NCI-H1694 treated with DMSO at 0.1 percent for 48 hours (cell line): ENCODE measurements around the gene CAPRIN2.

ENCODE experiments used
- DNase-seq: peaks from one replicate; lab custom pipeline; 2025; lab: John Stamatoyannopoulos, UW

CAPRIN2 gene, protein sequence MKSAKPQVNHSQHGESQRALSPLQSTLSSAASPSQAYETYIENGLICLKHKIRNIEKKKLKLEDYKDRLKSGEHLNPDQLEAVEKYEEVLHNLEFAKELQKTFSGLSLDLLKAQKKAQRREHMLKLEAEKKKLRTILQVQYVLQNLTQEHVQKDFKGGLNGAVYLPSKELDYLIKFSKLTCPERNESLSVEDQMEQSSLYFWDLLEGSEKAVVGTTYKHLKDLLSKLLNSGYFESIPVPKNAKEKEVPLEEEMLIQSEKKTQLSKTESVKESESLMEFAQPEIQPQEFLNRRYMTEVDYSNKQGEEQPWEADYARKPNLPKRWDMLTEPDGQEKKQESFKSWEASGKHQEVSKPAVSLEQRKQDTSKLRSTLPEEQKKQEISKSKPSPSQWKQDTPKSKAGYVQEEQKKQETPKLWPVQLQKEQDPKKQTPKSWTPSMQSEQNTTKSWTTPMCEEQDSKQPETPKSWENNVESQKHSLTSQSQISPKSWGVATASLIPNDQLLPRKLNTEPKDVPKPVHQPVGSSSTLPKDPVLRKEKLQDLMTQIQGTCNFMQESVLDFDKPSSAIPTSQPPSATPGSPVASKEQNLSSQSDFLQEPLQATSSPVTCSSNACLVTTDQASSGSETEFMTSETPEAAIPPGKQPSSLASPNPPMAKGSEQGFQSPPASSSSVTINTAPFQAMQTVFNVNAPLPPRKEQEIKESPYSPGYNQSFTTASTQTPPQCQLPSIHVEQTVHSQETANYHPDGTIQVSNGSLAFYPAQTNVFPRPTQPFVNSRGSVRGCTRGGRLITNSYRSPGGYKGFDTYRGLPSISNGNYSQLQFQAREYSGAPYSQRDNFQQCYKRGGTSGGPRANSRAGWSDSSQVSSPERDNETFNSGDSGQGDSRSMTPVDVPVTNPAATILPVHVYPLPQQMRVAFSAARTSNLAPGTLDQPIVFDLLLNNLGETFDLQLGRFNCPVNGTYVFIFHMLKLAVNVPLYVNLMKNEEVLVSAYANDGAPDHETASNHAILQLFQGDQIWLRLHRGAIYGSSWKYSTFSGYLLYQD

DNA sequence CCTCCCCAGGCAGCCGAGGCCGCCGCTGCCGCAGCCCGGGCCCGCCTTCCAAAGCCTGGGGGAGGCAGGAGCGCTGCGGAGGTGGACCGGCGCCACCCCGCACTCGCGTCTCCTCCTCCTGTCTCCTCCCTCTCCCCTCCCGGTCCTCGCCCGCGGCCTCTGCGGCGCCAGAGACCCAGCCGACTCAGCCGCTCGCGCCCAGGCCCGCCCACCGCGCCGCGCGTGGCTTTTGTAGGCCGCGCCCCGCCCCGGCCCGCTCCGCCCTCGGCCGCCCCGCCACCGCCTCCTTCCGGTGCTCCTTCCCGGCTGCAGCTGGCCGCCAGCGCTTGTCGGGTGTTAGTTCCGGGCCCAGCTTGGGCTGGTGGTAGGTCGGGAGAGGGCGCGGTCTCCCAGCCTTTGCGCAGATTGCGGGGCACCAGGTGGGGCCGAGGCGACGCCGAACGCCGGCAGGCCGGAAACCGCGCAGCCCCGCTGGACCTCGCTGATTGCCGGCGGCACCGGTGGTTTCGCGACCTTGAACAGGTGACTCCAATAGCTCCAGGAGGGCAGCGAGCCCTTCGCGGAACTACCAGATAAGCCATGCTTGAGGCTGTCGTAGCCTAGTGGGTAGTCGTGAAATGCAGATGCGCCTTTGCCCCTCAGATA, at the start of gene CAPRIN2:
Gene CAPRIN2 (minus strand): TSS at position 202 of the 645 bp plus-strand sequence. CDS start 1,431 bp downstream, outside the sequence.
- peak; percentile 93 for DNase-seq

DNA sequence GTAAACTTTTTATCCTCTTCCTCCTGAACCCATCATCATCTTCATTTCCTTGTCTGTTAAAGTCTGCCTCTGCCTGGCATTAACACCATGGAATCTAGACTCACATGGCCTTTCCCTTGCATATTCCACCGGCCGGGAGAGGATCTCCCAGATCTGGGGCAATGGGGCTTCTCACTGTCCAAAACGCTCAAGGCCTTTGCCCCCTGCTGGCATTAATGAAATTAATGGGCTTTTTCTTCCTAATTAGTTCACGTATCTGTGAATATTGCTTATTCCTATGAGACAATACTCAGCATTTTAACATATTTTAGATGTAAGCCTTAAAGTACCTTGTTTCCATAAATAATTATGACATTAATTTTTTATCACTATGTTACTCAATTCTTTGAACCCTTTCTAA, 42.9 kb upstream of the CAPRIN2 start:
- DNase-seq: no peak

DNA sequence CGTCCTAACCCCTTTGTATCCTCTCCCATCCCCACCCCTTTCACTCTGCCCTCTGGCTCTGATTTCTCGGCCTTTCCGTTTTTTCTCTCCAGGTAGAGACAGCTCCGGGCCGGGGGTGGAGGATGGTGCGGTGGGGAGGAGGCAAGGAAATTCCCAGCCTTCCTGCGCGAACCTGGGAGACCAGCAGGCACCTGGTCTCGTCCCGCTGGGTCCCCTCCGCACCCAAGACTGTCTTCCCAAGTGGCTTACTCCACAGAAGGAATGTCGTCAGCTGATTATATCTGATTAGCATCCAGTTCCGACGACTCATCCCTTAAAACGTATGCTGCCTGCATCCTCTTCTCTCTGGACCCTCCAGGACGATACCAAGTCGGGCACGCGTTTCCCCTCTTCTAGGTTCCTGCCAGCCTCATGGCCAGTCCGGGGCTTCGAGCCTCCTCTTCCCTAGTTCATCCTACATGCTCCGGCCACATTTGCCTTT, 42.2 kb upstream of the CAPRIN2 start:
- no peak for DNase-seq

DNA sequence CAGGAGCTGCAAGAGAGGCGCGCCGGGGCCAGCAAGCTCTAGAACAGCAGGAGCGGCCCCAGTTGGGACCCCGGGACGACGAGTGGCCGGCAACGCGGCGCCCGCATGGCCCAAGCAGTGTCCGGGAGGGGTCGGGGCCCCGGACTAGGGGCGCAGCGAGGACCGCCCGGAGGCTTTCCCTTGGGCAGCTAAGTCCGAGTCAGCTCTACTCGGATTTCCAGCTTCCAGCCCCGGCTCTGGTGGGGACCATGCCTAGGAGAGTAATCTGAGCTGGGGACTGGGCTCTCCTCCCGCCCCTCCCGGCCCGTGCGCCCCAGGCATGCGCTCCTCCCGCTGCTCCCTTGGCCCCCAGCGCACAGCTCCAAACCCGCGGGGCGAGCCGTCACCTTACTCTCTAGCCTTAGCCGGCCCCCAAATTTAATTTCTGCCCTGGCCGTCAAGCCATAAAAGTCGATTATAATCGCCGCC, 41.6 kb upstream of the CAPRIN2 start:
- no peak for DNase-seq

DNA sequence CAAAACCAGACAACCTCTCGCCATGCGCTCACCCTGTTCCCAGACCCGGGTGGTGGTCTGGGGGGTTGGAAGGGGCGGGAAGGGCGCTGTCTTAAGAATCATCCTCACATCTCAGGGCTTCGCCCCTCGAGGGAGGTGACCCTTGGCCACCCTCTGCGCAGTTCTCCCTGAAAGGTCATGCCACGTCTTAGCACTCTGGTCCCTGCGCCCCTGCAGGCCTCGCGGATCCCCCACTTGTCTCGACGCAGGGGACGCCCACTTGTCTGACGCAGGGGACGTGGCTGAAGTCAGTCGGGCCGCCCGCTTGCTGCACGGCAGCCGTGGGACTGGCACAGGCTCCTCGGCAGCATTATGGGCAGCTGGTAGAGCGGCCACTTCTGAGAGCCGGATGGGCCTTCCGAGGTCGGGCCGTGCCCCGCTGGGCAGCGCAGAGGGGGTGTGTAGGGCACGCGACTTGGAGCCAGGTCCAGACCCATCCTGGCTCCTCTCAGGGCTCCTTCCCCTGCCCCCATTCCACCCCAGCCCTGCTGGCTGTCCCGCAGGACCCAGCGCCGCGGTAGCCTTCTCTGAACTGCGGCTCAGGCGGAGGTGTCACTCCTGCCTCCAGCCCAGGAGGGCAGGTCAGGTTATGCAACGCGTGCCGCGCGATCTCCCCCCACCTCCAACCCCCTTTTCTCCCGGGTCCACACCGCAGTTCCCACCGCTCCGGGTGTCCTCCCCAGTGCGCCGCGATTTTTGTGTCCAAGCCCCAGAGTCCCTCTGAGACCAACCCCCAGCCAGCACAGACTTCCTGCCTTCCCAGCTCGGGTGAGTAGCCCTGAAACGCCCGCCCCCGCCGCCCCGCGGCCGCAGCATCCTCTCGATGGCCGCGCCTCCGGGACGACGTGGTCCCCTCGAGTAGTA, 40.9 kb upstream of the CAPRIN2 start:
- no peak for DNase-seq

DNA sequence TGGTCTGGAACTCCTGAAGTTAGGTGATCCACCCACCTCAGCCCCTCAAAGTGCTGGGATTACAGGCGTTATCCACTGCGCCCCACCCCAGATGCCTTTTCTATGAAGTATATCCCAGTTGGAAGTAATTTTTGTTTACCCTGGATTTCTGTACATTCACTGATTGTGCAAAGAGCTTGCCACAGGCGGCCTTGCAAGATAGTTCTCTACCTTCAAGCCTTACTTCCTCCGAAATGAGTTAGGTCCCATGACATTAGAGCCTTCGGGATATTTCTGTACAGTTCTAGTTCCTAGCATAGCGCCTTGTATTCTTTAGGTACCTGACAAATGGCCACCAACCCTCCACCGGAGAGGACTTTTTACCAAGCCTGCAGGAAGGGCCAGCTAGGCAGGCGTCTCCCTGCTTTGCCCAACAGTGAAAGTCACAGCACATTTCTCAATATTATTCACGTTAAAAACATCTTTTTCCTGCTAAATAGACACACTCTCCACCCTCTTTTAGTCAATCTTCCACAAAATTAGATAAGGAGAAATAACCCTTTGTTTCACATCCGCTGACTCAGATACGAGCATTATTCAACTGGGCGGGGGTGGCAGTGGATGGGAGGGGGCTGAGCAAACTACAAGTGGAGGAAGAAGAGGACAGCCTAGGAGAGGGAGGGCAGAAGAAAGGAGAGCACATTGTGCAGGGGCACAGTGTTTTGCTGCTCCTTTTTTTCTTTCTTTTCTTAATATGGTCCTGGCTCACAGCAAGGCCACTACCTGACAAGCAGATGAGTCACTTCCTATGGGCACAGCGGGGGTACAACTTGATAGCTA, 40.0 kb upstream of the CAPRIN2 start:
- DNase-seq: no peak

DNA sequence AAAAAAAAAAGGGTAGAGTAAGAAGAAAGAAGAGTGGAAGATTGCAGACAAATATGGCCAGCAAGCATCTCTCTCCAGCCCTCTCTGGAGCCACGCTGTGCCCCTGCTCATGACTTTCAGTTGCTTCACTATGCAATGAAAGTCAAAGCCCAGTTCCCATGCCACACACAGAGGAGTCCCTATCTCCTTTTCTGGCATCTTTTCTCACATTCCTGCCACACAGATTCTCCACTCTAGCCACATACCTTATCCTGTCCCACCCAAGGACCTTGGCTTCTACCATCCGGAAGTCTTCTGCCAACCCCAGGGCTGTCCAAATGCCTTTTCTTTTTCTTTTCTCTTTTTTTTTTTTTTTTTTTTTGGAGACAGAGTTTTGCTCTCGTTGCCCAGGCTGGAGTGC, 39.3 kb upstream of the CAPRIN2 start:
- DNase-seq: no peak

DNA sequence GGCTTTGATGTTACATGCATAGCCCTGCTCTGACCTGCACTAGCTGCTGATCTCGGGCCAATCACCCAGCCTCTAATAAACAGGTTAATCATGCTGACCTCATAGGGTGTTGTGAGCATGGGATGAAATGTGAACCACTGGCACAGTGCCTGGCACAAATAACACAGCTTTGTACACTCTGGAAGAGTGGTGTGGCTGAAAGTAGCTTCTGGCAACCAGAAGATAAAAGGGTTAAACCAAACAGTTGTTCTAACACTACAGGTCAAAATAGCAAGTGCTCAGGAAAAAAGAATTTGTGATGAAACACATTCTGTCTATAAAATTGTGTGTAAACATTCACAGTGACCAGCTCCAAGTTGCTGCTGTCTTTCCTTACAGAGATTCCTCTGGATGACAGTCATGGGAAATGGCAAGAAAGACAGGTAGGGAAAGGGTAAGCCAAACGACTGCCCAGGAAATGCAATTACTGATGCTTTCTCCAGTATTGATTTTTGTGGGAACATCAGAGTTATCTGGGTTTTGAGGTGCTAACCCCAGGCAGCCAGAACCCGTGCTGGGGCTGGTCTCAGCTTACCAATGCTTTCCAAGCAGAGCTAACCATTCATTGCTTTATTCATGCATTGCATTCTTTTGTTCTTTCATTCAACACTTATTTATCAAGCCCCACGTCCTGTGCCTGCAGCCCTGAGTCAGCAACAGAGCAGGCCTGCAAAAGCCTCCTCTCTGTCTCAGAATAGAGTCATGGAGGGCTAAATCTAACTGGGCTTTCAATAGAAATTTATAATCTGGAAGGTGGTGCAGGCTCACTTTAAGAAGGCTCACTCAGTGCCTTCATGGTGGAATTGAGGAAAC, 38.1 kb upstream of the CAPRIN2 start:
- DNase-seq: no peak

DNA sequence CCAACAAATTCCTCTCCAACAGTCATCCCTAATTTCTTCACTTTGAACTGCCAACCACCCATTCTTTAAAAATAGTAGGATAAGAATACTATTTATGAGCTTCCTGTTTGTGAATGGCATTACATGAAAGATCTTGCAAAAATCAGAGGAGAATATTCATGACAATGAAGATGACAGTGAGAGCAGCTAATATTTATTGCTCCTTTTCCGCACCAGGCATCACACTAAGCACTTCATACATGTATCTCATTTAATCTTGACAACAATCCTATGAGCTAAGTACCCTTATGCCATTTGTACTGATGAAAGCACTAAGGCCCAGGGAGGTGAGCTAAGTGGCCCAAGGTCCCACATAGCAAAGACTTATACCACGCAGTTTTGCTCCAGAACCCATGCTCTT, 37.3 kb upstream of the CAPRIN2 start:
- DNase-seq: no peak

DNA sequence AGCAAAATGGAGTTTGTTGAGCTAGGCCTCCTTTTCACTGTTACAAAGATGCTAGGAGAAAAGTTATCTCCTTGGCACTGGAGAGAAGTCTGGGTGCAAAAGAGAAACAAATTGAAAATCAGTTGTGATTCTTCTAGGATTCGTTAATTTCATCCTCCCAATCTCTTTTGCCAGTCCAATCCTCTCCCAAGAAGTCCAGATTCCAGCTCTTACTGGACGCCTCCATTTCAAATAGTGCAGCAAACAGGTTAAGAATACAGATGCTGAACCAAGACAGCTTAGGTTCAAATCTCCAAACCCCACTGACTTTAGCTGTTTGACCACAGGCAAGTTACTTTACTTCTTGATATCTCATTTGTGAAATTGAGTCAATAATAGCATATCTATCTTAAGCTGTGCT, 34.0 kb upstream of the CAPRIN2 start:
- no peak for DNase-seq

DNA sequence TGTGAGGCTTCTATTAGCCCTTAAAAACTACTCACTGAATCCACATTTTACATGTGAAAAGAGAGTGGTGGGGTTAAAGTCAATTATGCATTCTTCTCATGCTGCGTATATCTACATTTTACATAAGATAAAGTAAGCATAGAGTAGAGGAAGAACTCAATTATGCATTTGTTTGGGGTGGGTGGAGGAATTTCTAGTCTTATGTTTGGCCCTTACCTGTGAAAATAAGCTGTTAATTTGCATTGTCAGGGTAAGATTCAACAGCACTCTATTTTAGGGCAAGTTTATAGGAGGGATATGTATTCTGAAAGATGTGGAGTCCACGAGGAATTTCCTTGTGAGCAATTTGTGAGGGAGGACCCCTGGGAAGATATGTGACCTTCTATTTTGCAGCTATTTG, 30.9 kb upstream of the CAPRIN2 start:
- no peak for DNase-seq

DNA sequence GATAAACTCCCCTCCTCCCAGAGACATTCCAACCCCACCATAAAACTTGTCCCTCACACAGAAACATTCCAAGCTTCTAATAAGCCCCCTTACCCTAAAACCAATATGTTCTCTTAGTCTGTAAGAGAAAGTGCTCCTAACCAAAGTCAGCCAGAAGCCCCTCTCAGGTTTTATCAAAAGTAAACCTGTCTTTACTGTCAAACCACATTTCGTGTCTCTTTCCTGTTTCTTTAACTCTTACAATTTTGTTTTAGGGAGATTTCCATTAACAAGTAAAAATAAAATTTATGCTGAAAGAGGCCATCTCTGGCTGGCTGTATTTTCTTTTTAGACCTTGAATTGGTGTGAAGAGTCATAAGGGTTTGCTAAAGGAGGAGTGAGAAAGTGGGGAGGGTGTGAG, 29.8 kb upstream of the CAPRIN2 start:
- DNase-seq: no peak

DNA sequence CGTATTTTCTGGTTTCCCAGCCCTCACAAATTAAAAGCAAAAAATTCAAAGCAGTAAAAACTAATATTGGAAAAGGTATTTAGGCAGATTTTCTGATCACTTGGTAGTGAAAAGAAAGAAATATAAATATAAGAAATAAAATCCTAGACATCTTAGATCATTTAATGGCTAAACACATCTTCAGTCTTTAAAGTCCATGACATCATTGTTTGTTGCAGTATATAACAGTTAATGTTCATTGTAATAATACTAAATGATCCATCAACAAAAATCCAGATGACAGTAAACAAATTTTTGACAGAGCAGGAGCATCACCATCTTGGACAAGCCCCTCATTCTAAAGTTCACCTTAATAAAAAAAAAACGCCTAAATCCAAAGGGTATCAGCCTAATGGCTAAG, 29.2 kb upstream of the CAPRIN2 start:
- no peak for DNase-seq

DNA sequence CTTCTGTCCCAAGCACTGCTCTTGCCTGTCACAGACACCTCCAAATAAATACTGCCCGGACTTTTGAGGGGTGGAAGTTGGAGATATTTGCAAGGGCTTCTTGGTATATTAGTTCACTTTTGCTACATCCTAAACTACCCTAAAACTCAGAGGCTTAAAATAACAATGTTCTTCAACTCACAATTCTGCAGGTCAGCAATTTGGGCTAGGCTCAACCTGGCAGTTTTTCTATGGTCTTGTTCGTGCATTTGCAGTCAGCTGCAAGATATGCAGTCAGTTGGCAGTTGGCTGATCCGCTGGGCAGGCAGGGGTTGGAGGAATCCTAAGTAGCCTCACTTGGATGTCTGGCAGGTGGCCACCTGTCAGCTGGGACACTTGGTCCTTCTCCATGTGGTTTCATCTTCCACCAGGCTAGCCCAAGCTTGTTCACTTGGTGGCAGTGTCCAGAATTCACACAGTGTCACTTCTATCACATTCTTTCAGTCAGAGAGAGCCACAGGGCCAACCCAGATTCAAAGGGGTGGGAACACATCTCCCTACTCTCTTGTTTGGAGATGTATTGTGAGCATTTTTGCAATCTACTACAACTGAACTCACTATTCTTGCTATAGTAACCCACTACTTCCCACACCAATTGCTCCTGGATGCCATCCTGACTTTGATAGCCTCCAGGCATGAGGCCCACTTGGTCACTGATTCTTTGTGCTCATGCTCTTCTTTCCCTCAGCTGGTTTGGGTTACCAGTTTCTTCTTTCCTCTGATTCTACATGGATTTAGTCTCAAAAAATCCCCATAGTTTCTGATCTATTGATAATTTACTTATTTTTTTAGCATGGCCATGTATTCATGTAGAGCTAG, 27.8 kb upstream of the CAPRIN2 start:
- no peak for DNase-seq

DNA sequence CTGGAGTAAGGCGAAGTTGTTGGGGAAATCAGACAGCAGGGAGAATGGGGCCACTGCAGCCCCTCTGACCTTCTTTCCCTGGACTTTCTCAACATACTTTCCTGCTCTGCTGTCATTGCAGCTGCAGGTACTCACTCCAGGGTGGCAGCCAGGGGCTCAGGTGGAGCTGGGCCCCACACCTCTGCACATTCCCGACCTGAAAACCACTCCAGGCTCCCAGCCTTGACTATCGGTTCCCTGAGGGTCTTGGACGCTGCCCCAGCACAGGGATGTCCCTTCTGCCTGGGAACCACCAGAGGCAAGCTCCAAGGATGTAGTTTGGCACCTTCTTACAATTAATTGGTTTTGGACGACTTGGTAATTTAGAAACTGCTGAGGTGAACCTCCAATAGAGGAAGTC, 24.8 kb upstream of the CAPRIN2 start:
- no peak for DNase-seq

DNA sequence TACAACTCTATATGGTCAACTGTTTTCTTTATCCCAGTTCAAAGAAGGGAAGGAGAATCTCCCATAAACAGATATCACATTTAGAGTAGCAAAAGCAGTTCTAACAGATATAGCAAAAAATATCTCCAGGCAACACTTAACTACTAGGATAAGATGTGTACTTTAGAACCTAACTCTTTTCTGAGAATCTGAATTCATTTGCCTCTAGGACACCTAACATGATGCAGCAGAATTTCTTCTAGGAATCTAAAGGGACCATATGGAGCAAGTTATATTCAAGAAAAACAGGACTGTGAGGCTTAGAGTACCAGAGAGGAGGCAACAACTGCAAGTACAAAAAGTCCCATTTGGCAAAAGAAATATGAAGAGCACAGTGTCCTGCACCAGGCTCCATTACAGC, 24.4 kb upstream of the CAPRIN2 start:
- DNase-seq: no peak

DNA sequence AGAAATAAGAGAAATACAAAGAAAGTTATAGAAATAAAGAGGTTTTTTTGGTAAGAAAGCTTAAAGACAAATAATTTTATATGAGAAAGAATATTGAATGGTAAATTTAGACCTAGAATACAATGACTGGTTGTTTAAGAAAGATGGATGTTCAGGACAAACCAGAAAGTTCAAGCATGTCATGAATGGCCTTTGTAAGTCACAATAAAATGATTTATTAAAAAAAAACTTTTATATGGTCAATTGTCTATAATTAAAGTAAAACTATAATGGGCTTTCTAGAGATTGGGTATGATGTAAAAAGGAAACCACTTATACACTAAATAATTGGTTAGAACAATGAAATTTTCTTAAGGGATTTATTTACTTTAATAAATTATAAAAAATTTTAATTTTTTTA, 19.8 kb upstream of the CAPRIN2 start:
- DNase-seq: no peak

DNA sequence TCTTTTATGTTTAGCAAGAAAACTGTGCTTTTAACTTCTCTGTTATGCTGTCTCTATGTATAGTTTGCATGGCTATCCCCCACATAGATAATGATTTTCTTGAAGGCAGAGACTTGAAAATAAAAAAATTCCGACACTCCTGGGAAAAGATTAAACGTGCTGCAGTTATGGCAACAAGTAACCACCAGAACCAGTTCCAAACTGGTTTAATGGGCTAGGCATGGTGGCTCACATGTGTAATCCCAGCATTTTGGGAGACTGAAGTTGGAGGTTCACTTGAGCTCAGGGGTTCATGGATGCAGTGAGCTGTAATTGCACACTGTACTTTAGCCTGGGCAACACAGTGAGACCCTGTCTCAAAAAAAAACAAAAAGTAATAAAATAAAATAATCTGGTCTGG, 15.1 kb upstream of the CAPRIN2 start:
- DNase-seq: no peak
